Keratinocyte (primary cell): ENCODE data around the gene GINS2.

ENCODE experiments used
- CTCF ChIP-seq, 3 experiments: IDR thresholded peaks in 1 of 3; conservative IDR thresholded peaks in 1 of 3; optimal IDR thresholded peaks in 1 of 3; 2 replicates in 2 of 3; 3 replicates in 1 of 3; pipeline versions ENCODE3 to v1.5.1; 2011; ENCODE audit warnings: low read length in 3 of 3, mild to moderate bottlenecking in 3 of 3, moderate library complexity in 2 of 3, control low read depth in 1 of 3, inconsistent platforms in 1 of 3; ENCODE audit not compliant: insufficient read depth in 2 of 3; ENCODE audit errors: extremely low read depth in 1 of 3
- EZH2 ChIP-seq: IDR thresholded peaks from one replicate; pipeline ENCODE4 v1.6.1; 2012; ENCODE audit warnings: inconsistent platforms, mild to moderate bottlenecking, low read length, moderate library complexity

GRCh38 chr16:85690469-85691064 is 1.8 kb upstream of the GINS2 start:
- TF ChIP-seq CTCF (optimal IDR thresholded peaks at IDR 0.05 in 1 of 3, IDR thresholded peaks at IDR 0.05 in 1 of 3, conservative IDR thresholded peaks at IDR 0.05 in 1 of 3; ENCODE audit: extremely low read depth in 1 of 3, insufficient read depth in 2 of 3, low read length in 3 of 3) (no peak), EZH2 (no peak)
